CD4-positive, alpha-beta T cell treated with Interleukin-15 for 4 hours (primary cell): ENCODE measurements around the gene SLC4A8.

ENCODE experiments used
- DNase-seq: peaks from one replicate; pipeline ENCODE4 v3.0.0-alpha.2; 2020; ENCODE audit warnings: low spot score

The SLC4A8 gene

DNA sequence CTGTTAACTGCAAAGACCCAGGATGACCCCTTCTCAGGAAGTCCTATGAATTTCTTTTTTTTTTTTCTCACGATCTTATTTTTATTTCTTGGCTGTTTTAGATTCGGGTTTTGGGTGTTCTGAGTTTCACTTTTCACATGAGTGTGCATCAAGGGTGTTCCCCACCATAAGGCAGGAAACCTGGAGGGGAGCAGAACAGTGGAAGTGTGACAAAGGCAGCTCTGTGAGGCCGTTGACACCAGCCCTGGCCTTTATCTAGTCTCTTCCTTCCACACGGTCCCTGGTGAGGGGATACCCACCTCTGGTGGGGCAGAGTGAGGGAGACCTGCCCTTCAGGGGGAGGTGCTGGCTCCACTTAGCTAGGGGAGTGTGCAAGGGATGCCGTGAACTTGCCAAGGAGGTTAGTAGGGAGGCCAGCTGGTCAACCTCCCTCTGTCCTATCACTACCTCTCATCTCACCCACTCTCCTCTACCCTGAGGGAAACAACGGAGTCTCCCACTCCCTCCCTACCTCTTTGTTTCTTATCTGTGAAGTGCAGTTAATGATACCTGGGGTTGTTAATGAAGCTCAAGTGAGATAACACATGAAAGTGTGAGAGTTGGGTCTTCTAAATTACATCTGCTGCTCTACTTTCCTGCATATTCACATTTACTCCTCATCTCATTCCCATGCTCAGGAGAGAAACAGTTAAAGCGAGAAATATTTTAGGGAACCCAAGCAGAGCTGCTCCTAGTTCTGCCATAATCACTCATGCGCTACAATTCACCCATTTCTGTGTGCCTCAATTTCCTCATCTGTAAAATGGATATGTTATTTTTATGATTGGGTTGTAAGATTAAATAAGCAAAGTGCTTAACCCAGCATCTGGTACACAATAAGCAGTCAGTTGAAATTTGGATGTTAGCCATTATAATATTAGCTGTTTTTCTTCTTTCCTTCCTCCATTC lies 29.1 kb upstream of the SLC4A8 start:
- peak; percentile 25 for DNase-seq

DNA sequence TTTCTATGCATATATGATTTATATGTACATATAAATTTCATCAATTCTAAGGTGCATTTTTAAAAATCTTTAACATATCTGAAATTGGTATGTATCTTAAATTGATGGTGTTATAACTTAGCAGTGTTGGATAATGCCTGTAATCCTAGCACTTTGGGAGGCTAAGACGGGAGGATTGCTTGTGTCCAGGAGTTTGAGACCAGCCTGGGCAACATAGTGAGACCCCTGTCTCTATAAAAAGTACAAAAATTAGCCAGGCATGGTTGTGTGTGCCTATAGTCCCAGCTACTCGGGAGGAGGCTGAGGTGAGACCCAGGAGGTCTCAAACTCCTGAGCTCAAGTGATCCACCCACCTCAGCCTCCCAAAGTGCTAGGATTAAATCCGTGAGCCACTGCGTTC lies 27.0 kb upstream of the SLC4A8 start:
- DNase-seq, result no peak

DNA sequence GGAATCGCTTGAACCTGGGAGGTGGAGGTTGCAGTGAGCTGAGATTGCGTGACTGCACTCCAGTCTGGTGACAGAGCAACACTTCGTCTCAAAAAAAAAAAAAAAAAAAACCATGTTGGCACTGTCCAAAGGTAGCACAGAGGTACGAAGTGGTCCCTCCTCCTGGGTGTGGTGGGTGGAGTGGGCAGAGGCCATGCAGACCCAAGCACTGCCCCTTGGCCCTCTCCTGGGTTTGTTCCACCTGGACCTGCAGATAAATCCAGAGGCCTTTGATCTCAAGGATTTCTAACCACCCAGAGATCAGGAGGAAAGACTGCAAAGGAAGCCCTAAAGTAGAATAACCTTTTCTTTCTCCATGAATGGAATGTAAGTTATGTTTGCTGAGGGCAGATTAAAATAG lies 24.7 kb upstream of the SLC4A8 start:
- DNase-seq, result no peak

DNA sequence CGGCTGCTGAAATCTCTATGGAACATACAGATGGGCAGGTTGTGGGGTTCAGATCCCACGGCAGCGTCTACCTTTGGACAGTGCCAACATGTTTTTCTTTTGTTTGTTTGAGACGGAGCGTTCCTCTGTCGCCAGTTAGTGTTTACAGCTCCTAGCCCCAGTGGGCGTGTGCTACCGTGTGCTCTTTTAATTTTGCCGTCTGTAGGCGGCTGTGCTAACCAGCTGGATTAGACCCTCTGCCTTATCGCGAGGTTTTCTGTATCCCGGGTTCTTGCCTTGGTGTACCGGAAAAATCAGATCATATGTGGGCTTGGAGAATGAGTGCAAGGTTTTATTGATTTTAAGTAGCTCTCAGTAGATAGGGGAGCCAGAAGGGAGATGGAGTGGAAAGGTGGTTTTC lies 23.6 kb upstream of the SLC4A8 start:
- DNase-seq, result no peak

DNA sequence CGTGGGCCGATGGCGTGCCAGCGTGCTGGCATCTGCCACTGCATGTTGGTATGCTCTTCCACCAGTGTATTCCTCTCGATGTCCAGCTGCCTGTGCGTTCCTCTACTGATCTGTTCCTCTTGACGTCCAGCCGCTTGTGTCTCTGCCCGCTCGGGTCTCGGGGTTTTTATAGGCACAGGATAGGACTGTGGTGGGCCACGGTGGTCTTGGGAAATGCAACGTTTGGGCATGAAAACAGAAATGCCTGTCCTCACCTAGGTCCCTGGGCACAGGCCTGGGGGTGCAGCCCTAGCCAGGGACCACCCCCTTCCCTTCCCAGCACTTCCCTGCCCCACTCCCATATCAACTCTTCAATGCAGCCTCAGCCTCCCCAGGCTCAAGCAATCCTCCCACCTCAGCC lies 23.1 kb upstream of the SLC4A8 start:
- DNase-seq, result no peak

DNA sequence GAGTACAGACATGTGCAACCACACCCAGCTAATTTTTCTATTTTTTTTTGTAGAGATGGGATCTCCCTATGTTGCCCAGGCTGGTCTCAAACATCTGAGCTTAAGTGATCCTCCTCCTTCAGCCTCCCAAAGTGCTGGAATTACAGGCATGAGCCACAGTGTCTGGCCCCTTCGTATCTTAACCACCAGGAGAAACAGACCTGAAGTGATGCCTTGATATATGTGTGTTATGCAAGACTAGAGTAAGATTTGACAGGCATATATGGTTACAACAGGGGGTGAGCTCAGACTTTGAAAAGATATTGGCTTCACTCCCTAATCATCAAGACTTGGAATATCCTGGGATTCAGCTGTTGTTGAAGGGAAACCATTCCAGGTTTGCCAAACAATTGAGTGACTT lies 22.7 kb upstream of the SLC4A8 start:
- DNase-seq, result no peak

DNA sequence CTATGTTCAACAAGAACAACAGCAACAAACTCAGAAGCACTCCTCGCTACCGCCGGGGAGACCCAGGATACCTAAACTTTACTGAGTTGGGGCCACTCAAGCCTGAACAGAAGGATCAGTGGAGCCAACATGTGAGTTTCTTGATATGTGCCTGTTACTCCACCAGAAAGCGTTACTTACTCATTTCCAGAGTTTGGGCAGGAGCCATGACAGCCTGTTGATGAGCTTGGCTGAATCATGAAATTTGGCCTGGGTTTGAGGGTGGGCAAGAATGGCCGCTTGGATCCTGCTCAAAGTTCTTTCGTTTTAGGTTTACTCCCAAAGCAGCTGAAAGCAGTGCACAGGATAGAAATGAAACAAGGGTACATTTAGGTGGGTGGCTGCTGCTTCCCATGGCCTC lies 21.5 kb upstream of the SLC4A8 start:
- no peak for DNase-seq

DNA sequence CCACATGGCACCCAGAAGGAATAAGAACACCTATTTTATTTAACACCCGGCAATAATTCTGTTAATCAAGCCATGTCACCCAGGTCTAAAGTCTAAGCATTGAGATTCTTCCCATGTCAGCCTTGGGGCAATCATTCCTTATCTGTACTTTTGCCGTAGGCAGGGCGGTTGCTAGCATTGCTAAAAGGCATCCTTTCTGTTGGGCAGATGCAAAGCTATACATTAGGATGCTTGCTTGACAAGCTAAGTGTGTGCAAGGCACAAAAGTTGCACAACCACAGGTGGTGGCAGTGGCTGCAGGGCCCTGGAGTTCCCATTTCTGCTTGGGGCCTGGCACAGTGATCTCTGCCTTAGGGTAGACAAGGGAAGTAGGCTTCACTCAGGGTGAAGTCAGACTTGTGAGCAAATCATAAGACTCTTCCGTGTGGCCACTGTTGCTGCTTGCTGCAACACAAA lies 20.9 kb upstream of the SLC4A8 start:
- no peak for DNase-seq

DNA sequence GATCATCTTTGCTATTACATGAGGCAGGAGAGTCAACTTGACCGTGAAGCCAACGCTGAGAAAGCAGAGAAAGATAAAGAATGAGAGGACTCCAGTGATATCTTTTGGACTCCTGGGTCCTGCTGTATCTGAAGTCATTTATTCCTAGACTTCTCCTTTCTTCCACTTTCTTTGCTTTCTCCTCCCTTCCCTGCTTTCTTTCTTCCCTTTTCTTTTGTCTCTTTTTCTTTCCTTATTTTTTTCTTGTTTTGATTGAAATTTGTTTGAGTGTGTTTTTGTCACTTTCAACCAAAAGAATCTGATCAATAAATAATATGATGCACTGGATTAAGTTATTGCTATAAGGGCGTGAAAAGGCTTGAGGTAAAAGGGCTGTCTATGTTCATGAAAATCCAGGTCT lies 20.0 kb upstream of the SLC4A8 start:
- no peak for DNase-seq

DNA sequence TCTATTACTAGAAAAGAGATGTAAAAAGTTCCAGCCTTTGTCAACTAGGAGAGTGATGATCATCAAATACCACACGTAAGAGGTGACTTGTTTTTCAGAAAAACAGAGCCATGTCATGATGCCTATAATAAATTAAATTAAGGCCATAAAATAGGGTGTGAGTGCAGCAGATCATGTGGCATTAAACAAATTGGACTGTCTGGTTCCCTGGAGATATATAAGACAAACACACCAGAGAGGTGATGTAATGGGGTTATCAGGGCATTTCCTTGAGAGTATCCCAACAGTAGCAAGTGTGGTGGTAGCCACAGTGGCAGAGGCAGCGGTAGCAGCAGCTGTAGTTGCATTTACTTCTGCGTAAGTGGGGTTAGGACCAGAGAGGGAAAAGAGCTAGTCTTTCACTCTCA lies 18.8 kb upstream of the SLC4A8 start:
- DNase-seq, result no peak

DNA sequence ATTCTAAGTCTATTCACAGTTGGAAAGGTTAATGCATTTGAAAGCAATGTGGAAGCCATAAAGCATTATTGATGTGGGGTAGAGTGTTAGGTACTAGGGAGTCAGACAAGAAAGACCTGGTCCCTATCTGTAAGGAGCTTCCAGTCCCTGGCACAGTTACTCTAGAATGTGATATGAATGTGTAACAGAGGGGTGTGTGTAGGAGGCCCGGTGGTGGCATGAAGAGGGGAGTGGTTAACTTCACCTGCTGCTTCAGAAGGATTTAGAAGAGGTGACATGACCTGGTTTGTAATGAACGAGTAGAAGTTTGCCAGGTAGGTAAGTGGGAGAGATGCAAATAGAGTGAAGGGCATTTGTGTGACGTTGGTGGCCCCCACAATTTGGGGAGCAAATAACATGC lies 18.3 kb upstream of the SLC4A8 start:
- no peak for DNase-seq

DNA sequence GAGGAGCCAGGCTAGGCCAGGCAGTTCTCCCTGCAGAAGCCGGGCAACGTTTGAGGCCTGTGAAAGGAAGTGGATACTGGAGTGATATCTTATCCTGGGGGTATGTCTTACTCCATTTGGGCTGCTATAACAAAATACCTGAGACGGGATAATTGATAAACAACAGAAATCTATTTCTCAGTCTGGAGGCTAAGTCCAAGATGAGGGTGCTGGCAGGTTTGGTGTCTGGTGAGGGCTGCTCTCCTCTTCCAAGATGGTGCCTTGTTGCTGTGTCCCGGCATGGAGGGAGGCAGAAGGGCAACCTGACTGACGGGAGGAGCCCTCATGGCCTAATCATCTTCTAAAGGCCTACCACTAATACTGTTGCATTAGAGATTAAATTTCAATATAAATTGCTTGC lies 17.8 kb upstream of the SLC4A8 start:
- no peak for DNase-seq

DNA sequence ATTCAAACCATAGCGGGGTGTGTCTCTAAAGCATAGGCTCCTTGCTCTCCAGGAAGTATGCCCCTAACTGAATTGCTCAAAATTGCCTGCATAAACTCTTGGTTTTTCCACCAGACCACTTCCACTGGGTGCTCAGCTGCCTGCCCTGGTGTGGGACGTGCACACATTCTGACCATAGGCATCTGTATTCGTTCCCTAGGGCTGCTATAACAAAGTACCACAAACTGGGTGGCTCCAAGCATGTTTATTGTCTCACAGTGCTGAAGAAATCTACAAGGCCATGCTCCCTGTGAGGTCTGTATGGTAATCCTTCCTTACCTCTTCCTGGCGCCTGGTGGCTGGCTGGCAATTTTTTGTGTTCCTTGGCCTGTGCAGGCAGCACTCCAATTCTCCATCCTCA lies 17.0 kb upstream of the SLC4A8 start:
- DNase-seq, result no peak

DNA sequence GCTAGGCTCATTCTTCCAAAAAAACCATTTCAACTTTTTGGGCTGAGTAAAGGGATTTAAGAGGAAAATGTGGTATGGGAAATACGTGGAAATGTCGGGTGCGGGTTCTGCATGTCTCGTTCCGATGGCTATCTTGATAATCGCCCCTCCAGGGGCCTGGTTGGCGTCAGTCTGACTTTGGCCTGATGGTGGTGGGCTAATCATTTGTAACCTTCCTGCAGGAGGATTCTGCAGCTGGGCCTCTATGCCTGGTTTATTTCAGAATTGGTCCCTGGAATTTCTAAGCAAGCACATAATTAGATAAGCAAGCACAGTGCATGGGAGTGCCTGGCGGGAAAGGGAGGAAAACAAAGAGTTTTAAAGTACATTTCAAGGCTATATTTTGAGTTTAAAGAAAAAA lies 14.8 kb upstream of the SLC4A8 start:
- DNase-seq, result no peak

DNA sequence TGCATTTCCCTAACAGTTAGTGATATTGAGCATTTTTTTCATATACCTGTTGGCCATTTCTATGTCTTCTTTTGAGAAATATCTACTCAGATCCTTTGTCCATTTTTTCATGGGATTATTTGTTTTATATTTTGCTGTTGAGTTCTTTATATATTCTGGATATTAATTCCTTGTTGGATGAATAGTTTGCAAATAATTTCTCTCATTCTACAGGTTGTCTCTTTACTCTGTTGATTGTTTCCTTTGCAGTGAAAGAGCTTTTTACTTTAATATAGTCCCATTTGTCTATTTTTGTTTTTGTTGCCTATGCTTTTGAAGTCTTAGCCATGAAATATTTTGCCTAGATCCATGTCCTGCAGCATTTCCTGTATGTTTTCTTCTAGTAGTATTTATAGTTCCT lies 11.5 kb upstream of the SLC4A8 start:
- no peak for DNase-seq

DNA sequence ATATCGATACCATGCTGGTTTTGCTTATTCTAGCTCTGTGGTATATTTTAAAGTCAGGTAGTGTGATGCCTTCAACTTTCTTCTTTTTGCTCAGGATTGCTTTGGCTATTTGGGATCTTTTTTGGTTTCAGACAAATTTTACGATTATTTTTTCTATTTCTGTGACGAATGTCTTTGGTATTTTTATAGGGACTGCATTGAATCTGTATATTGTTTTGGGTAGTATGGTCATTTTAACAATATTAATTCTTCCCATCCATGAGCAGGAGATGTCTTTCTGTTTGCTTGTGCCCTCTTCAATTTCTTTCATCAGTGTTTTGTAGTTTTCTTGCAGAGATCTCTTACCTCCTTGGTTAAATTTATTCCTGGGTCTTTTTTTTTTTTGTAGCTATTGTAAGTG lies 10.8 kb upstream of the SLC4A8 start:
- no peak for DNase-seq

DNA sequence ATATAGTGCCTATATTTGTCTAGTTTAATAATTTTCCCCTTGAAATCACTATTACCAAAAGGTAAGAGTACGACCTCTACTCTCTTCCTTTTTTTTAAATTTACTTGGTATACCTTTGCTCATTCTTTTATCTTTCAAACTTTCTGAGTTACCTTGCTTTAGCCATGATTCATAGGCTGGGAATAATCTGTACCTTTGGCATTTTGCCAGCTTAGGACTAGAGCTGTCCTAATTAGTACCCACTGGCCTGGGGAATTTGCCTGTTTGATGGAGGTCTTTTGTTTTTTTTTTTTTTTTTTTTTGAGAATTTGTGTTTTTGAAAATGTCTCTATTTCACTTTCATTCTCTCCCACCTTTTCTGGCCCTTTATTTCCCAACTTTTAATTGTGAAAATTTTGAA lies 8.7 kb upstream of the SLC4A8 start:
- no peak for DNase-seq

DNA sequence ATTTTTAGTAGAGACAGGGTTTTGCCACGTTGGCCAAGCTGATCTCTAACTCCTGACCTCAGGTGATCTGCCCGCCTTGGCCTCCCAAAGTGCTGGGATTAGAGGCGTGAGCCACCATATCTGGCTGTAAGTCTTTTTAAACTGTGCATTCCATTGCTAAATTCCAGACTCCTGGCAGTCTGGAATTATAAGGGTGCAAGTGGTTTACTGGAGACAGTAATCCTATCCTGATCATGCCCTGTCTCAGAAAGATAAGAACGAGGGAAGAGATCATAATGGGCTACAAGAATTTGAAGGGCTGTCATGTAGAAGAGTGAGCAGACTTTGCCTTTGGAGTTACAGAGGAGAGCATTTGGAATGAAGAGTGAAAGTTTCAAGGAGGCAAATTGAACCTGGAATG lies 6.8 kb upstream of the SLC4A8 start:
- DNase-seq, result no peak

DNA sequence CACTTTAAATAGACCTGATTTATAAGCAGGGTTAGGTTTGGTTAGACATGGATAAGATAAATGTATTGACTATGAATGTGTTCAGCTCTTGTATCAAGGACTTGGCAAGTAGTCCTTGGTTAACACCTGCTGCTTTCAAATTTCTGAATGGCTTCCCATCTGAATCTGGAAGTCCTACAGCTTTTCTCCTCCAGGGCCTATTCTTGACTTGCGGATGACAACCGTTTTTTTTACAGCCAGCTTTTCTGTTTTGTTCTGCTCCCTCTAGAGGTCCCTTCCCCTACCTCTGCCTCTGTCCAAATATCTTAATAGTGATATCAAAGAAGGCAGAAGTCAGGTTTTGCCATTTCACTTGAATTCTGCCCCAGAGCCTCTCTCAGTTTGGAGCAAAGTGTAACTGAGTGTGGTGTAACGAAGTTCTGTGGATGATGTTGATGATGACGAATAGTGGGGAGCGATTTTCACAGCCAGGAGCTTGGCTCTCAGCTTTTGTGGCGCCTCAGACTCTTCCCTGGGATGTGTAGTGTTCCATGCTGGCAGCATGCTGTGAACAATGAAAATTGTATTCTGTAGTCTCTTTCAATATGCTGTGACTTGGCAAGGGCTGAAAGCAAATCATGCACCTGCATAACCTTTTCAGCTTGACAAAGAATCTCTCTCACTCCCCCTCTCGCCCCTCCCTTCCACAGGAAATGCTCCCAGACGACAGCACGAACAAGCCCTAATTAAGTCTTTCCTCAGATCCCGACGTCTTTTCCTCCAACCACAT lies 5.0 kb upstream of the SLC4A8 start:
- DNase-seq, result no peak

DNA sequence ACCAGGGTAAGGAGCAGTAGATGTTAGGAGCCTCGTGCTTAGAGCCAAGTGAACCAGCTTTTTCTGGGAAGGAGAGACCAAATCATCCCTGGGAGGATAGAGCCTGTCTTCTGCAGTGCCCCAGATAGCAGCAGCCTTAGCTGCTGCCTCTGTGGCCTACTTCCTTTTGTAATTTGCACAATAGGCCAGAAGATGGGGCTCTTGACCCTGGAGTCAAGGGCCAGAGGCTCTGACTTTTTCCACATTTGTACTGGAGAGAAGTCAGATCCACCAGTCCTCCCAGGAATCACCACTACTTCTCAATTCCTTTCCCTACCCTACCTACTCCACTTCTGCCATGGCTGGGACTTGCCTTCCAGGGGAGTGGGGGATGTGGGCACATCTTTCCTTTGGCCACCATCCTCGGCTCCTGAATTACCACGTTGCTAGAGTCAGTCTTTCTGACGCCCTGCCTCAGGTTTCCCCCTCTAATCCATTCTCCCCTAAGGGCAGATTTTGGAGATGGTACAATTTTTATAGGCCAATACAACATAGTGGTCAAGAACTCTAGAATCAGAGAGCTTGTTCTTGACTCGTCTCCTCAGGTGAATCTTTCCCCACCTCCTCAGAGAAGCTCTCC lies 3.3 kb upstream of the SLC4A8 start:
- DNase-seq, result peak; percentile 58

DNA sequence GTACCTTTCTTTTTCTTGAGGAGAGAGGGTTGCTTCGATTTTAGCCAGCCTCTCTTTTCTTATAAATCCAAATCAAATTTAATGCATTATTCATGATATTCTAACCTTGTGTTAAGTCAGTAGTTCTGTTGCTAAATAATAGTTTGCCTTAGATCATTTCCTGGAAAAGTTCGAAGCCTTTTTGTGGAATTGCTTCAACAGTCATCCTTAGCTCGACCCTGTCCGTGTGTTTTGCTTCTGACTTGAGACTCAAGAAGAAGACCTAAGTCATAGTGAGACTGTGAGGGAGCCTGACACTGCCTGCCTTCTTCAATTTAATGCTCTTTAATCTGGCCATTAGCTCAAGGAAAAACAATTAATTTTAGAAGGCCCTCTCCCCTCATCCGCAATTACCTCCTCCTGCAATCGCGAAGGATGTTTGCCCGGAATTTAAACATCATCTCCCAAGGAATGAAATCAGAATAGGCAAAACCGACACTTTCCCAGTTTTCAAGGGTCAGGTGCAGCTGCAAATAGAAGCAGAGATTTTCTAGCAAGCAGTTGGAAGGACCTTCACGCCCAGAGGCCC lies 453 bp upstream of the SLC4A8 start:
- DNase-seq, result no peak

DNA sequence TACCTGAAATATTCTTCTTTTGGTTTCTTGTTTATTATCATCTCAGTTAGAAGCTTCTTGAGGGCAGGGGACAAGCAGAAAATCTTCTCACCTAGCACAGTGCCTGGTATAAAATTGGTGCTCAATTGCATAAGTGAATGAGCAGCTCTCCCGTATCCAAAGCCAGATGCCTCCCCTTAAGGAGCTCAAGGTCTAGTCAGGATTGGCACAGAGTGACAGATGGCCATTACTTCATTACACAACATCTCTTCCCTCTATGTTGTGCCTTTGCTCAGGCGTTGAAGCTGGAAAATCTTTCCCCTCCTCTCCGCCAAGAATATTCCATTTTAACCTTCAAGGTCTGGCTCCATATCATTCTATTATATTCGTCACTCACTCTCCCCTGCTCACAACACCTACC lies 3.6 kb downstream of the SLC4A8 start:
- no peak for DNase-seq

DNA sequence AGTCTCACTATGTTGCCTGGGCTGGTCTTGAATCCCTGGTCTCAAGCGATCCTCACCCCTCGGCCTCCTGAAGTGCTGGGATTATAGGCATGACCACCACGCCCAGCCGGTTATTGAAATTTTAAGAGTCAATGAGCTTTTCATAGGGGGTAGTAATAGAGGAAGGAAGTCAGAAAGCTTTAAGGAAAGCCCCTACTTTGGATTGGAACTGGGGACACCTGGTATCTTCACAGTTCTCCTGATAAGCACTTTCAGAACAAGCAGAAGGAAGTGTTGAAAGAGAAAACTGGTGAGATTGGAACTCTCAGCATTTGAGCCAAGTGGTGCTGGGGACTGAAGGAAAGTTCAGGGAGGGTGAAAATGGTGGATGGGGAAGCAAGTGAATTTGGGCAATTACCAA lies 5.1 kb downstream of the SLC4A8 start:
- no peak for DNase-seq
